T-helper 2 cell (primary cell): ENCODE results near the gene THBS4.
"Not testable (repeated sequence)": the region's sequence is repeated elsewhere in the genome, so short reads cannot be mapped to it uniquely, and the experiment has no call there.

ENCODE experiments used
- DNase-seq, 5 experiments: peaks; one replicate each; pipeline versions ENCODE4 v3.0.0 to v3.0.0-alpha.2; 2012 to 2022

THBS4 gene

DNA sequence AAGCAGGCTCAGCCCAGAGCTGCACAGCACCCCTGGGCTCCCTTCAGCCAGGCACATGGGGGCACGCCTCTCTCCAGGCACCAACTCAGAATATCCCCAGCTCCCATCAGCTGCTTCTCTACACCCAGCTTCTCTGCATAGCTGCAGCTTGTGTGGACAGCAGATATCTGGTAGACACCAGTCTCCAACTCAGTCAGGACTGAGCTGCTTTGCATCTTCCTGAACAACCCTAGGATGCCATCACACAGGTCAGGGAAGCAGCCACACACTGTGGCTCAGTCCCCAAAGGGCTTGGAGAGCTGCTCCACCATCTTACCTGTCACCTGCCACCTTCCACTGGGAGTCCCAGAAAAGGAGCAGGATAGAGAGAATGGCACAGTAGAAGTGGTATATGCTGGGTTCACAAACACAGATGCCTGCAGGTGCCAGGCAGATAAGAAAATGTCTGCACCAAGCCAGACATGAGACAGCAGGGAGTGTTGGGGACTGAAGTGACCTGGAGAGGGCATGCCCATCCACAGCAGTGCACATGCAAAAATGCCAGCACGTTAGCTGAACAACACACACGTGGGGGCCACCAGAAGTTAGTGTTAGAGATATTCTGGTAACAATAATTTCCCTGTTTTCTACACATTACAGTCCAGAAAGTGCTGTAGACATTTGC is 42.0 kb downstream of the THBS4 start:
- no peak for DNase-seq

DNA sequence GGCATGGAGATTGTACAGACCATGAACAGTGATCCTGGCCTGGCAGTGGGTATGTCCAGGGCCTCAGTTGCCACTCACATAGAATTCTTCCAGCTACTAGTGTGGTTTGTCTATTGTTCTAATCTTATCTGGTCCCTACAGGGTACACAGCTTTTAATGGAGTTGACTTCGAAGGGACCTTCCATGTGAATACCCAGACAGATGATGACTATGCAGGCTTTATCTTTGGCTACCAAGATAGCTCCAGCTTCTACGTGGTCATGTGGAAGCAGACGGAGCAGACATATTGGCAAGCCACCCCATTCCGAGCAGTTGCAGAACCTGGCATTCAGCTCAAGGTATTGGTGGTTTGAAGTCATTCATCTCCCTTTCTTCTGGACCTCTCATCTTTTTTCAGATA is 43.8 kb downstream of the THBS4 start:
- DNase-seq, result no peak

DNA sequence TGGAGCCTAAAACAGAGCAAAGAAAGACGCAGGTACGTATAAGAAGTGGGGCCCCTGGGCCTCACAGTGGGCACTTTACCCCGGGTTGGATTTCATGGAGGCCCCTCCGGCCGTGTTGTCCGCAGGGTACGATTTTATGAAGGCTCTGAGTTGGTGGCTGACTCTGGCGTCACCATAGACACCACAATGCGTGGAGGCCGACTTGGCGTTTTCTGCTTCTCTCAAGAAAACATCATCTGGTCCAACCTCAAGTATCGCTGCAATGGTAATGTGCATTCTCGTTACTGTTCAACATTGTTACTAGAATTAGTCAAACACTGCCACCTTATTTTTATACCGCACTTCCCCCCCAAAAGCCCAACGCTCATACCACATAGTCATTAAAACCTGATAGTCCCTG is 47.1 kb downstream of the THBS4 start:
- DNase-seq, result peak in 1 of 5 experiments; percentile 30

- DNase-seq, result peak in 4 of 5 experiments; percentile 18 to 77 (median 30)
Measured at GRCh38 chr5:80082731-80083100, 47.6 kb downstream of the THBS4 start.

GRCh38 chr5:80083101-80083890 is 48.1 kb downstream of the THBS4 start:
- peak in 2 of 5 experiments; percentile 28 to 65 for DNase-seq

- DNase-seq, result no peak
Measured at GRCh38 chr5:80090884-80091166, 55.7 kb downstream of the THBS4 start.

- peak in 2 of 5 experiments; percentile 34 to 78 for DNase-seq
Measured at GRCh38 chr5:80091792-80092192, 56.6 kb downstream of the THBS4 start.

GRCh38 chr5:80092486-80093107 is 57.4 kb downstream of the THBS4 start:
- DNase-seq, result peak in 1 of 5 experiments; percentile 88

GRCh38 chr5:80093796-80094195 is 58.6 kb downstream of the THBS4 start:
- DNase-seq, result no peak

- no peak for DNase-seq
Measured at GRCh38 chr5:80094236-80094738, 59.1 kb downstream of the THBS4 start.

DNA sequence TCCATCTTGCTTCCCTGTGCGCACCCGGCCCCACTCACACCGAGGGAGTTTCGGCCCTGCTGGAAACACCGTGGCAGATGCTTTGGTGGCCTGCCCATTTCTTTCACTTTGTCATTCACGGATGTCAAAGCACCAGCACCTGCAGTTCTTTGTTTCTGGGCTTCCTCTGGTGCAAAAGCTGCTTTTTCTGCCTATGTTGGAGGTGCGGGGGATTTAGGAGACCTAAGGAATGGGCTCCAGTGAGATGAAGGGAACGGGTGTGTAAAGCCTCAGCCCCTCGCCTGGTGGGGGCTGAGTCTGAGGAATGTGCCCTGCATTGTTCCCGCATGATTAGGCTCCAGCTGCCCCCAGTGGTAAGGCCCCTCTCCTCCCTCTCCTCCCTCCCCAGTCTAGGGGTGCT is 62.3 kb downstream of the THBS4 start:
- DNase-seq, result no peak

- DNase-seq, result peak in 1 of 5 experiments; percentile 71
Measured at GRCh38 chr5:80101993-80102392, 66.8 kb downstream of the THBS4 start.

DNA sequence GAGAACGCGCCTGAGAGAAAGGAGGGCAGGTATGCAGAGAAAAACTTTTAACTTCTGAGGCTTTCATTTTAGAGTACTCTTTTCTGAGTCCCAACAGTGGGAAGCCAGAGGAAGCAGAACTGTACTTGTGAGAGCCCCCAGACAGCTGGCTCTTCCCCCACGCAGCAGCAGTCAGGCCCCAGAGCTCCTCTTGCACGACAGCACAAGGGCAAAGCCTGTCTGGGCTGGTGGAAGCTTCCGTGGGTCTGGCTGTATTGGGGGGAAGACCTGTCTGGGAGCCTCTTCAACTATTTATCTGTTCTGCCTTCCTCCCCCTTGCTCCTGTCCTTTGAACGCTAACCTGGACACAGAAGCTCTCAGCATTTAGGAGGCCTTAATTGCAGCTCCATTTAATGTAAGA is 68.2 kb downstream of the THBS4 start:
- no peak for DNase-seq

- DNase-seq, result no peak
Measured at GRCh38 chr5:80105698-80106439, 70.7 kb downstream of the THBS4 start.

GRCh38 chr5:80106916-80107315 is 71.8 kb downstream of the THBS4 start:
- DNase-seq, result no peak

DNA sequence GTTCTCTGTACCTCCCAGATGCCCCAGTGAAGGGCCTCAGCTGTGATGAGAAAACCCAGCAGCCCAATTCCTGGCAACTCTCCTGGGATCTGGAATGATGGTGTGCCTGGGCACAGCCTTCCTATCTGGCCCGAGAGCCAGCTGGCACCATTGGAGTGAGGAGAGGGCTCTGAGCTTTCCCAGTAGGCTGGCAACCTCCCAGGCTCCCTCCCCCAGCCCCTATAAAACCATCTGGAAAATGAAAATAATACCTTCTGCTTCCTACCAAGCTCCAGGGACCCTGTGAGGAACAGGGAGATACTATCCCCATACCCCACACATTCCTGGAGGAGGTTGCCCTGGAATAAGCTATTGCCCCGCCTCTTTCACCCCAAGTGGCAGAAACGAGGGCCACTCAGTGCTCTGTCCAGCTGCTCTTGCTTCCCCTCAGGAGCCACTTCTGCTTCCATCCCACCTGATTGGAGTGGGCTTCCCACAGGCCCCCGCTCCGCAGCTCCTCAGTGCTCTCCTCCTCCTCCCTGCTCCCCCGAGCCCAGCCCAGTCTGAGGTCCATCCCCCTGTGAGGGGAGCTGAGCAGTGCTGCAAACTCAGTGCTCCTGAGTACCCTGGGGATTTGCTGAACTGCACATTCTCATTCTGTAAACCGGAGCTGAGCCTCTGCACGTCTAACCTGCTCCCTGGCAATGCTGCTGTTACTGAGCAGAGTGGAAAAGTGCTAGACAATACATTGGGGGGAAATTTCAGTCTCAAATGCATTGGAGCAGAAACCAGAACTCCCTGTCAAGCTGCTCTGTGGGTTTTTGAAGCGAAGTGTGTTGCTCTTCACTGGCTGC is 74.7 kb downstream of the THBS4 start:
- DNase-seq, result no peak

DNA sequence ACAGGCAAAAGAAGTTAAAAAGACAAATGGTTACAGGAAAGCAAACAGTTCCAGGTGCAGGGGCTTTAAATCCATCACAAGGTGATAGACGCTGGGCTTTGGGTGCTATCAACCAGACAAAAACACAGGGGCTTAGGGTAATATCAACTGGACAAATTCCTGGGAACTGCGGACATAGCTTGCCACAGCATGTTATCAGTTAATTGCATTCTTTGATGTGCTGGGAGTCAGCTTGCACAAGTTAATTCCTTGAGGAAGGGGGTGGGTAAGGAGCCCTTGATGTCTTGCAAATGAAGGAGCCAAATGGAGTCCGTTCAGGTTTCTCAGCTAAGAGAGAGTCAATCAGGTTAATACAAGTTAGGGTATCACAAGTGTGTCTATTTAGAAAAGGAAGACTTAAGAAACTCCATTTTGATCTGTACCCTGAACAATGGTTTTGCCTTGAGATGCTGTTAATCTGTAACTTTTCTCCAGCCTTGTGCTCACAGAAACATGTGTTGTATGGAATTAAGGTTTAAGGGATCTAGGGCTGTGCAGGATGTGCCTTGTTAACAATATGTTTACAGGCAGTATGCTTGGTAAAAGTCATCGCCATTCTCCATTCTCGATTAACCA is 76.3 kb downstream of the THBS4 start:
- DNase-seq, result not testable (repeated sequence)

DNA sequence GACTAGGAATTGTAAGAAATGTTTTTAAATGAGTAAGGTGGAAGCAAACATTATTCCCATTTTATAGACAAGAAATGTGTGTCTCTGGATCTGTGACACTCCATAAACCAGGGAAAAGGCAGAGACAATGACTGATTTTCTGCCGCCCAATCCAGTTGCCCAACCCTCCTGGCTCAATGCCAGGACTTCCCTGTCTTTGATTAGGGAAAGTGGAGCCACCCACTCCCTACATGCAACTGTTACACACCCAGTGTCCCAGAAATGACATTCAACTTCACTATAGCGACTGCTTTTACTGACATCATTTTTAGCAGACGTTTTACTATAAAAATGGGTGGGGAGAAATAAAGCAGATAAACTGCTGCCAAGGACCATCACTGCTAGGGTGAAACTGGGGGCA is 79.7 kb downstream of the THBS4 start:
- DNase-seq, result no peak

DNA sequence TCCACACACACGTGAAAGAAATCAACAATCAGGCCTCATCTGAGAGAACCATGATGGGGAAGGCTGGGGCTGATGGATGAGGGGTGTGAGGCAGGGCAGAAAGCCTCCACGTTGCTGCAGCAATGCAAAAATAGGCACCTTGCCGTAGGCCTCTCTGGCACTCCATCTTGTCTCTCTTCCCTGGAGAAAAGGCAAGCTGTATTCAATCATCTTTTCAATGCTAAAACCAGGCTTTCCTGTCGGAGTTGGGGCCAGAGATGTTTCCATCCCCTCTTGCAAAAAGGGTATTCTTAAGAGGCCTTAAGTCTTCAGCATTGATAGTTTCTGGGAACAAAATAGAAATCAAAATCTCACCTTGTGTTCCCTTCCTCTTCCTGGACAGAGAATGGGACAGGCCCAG is 80.9 kb downstream of the THBS4 start:
- DNase-seq, result no peak

DNA sequence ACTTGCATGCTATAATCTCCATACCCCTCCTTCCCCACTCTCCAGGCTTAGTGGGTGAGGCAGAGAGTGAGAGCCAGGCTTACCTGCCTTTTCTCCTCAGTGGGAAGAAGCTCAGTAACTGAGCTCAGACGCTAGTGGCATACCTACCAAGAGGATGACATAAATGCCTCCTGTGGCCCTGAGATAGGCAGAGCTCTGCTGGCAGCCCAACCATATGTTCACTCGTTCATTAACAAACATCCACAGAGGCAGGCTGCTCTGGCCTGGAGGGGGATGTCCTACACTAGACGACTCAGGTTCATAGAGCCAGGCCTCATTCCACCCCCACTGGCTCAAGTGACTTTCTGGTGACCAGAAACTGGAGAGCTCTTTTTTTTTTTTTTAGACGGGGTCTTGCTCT is 81.3 kb downstream of the THBS4 start:
- DNase-seq, result no peak

DNA sequence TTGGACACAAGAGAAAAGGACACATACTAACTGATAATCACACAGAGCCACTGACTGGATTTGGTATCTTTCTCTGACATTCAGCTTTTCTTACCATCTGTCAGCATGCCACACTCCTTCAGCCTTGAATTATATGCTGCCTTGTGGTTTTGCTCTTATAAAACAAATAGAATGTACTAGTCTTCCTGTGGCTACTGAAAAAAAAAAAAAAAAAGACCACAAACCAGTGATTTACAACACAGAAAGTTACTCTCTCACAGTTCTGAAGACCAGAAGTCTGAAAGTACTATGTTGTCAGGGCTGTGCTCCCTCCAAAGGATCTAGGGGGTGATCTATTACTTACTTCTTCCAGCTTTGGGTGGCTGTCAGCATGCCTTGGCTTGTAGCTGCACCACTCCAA is 82.3 kb downstream of the THBS4 start:
- peak in 1 of 5 experiments; percentile 87 for DNase-seq

GRCh38 chr5:80119372-80119771 is 84.2 kb downstream of the THBS4 start:
- no peak for DNase-seq
